Endothelial cell of umbilical vein (primary cell): ENCODE results near the gene NADSYN1. TPM values are rescaled to one million over a fixed set of nuclear protein-coding genes. Genes with fewer than 3 reads are reported as not detected.

Experiments
- BruUV-seq: library from RNA; stranded (reverse); fragments of 400-500 nt; replicated peaks from 2 replicates; lab custom pipeline; 2021; lab: Mats Ljungman, UMichigan
- CTCF ChIA-PET: fragments of 300-600, 350-600 bp; sonication (Branson Sonifier 250); formaldehyde crosslinking; loops from one replicate; lab custom pipeline; 2021; ENCODE audit warnings: antibody characterized with exemption, inconsistent platforms; lab: Charles Lee
- POLR2A ChIA-PET: fragments of 300-600, 350-600 bp; sonication (Branson Sonifier 250); formaldehyde crosslinking; loops from one replicate; lab custom pipeline; 2021; ENCODE audit warnings: antibody characterized with exemption, inconsistent platforms; lab: Charles Lee
- DNase-seq: peaks from one replicate; pipeline ENCODE4 v3.0.0-alpha.2; 2011; ENCODE audit warnings: low read depth, low spot score
- FAIRE-seq: peaks from 2 replicates; lab custom pipeline; 2011; peaks lifted over from hg19 to GRCh38; lab: Jason Lieb, UNC
- H2AFZ ChIP-seq: 2 replicates; pipeline ENCODE4 v1.6.0; 2012; ENCODE audit warnings: low read depth, low read length, control low read depth, inconsistent platforms
- H3K27ac ChIP-seq: 2 replicates; pipeline ENCODE4 v1.5.1; 2011; ENCODE audit warnings: low read depth, mild to moderate bottlenecking, control low read depth, low read length, moderate library complexity; ENCODE audit not compliant: insufficient read depth
- H3K27me3 ChIP-seq, 2 experiments: 2 replicates each; pipeline versions ENCODE4 v1.6.0 to v1.6.1; 2011; ENCODE audit warnings: low read length in 2 of 2, mixed read lengths in 1 of 2; ENCODE audit not compliant: control insufficient read depth in 2 of 2, insufficient read depth in 2 of 2
- H3K36me3 ChIP-seq, 2 experiments: 2 replicates in 1 of 2; 3 replicates in 1 of 2; pipeline ENCODE4 v1.5.1; 2011; ENCODE audit warnings: low read length in 2 of 2, mild to moderate bottlenecking in 1 of 2, moderate library complexity in 1 of 2; ENCODE audit not compliant: control insufficient read depth in 2 of 2, insufficient read depth in 2 of 2; ENCODE audit errors: extremely low read depth in 1 of 2
- H3K4me1 ChIP-seq: 3 replicates; pipeline ENCODE4 v1.5.1; 2011; ENCODE audit warnings: mild to moderate bottlenecking, low read length; ENCODE audit not compliant: control insufficient read depth, insufficient read depth; ENCODE audit errors: extremely low read depth
- H3K4me2 ChIP-seq: 2 replicates; pipeline ENCODE4 v1.6.1; 2011; ENCODE audit warnings: low read length, control low read depth, mixed read lengths; ENCODE audit not compliant: insufficient read depth
- H3K4me3 ChIP-seq, 3 experiments: fragments of 200-600 bp in 1 of 3; sonication (generic), shearing (Covaris generic) in 1 of 3; replicated peaks in 1 of 3; 2 replicates each; pipeline ENCODE4 v1.5.1; 2011 to 2016; ENCODE audit warnings: control low read depth in 3 of 3, low read length in 3 of 3, mild to moderate bottlenecking in 2 of 3, inconsistent platforms in 1 of 3, low read depth in 1 of 3, moderate library complexity in 1 of 3; ENCODE audit not compliant: insufficient read depth in 1 of 3
- H3K79me2 ChIP-seq: 2 replicates; pipeline ENCODE4 v1.6.0; 2012; ENCODE audit warnings: low read length, inconsistent platforms; ENCODE audit not compliant: control insufficient read depth, insufficient read depth
- H3K9ac ChIP-seq: replicated peaks from 2 replicates; pipeline ENCODE3; 2011; ENCODE audit warnings: low read length, control low read depth; ENCODE audit not compliant: insufficient read depth; ENCODE audit errors: extremely low read depth
- H3K9me1 ChIP-seq: replicated peaks from 3 replicates; pipeline ENCODE4 v1.6.0; 2011; ENCODE audit warnings: mild to moderate bottlenecking, low read length; ENCODE audit not compliant: control insufficient read depth, insufficient read depth; ENCODE audit errors: extremely low read depth
- H3K9me3 ChIP-seq: replicated peaks from 2 replicates; pipeline ENCODE4 v1.5.1; 2012; ENCODE audit warnings: low read length, inconsistent platforms; ENCODE audit not compliant: control insufficient read depth, insufficient read depth
- H4K20me1 ChIP-seq: replicated peaks from 2 replicates; pipeline ENCODE3; 2011; ENCODE audit warnings: mild to moderate bottlenecking, low read length; ENCODE audit not compliant: control insufficient read depth, insufficient read depth; ENCODE audit errors: extremely low read depth
- CTCF ChIP-seq, 2 donors: IDR thresholded peaks; 1 replicate in 1 of 2; 2 replicates in 1 of 2; pipeline ENCODE4 v1.5.1; 2011; ENCODE audit warnings: low read length in 2 of 2, mild to moderate bottlenecking in 2 of 2, moderate library complexity in 2 of 2, control low read depth in 1 of 2, inconsistent platforms in 1 of 2, low read depth in 1 of 2; ENCODE audit not compliant: insufficient read depth in 1 of 2; ENCODE audit errors: extremely low read depth in 1 of 2
- EZH2 ChIP-seq: IDR thresholded peaks from 2 replicates; pipeline ENCODE4 v1.6.1; 2012; ENCODE audit warnings: borderline replicate concordance, low read depth, mild to moderate bottlenecking, moderate library complexity, low read length, inconsistent platforms; ENCODE audit not compliant: severe bottlenecking
- FOS ChIP-seq: IDR thresholded peaks from 2 replicates; pipeline ENCODE4 v1.6.1; 2011; ENCODE audit warnings: mild to moderate bottlenecking, low read length, moderate library complexity, borderline replicate concordance; ENCODE audit not compliant: insufficient read depth
- GATA2 ChIP-seq: IDR thresholded peaks from 2 replicates; pipeline ENCODE4 v1.7.0; 2011; ENCODE audit warnings: low read depth, mild to moderate bottlenecking, moderate library complexity, mixed read lengths, low read length; ENCODE audit not compliant: insufficient read length, insufficient read depth
- JUN ChIP-seq: IDR thresholded peaks from 2 replicates; pipeline ENCODE4 v1.6.1; 2011; ENCODE audit warnings: borderline replicate concordance, low read depth; ENCODE audit not compliant: insufficient read length, insufficient read depth
- MAX ChIP-seq: IDR thresholded peaks from 2 replicates; pipeline ENCODE4 v1.6.1; 2011; ENCODE audit not compliant: insufficient read depth, insufficient read length
- MYC ChIP-seq: IDR thresholded peaks from one replicate; pipeline ENCODE4 v1.6.1; 2011; ENCODE audit warnings: mild to moderate bottlenecking, low read depth, low read length
- POLR2A ChIP-seq: IDR thresholded peaks from 2 replicates; pipeline ENCODE4 v1.6.1; 2012; ENCODE audit warnings: low read depth, mild to moderate bottlenecking, control low read depth, low read length
- POLR2AphosphoS5 ChIP-seq: IDR thresholded peaks from 2 replicates; pipeline ENCODE4 v1.6.1; 2012; ENCODE audit warnings: low read depth, mild to moderate bottlenecking, control low read depth, low read length, moderate library complexity; ENCODE audit not compliant: insufficient read depth
- dilution Hi-C: fragments of 300-500 bp; cut with MboI; formaldehyde crosslinking; loops from one replicate; pipeline ENCODE4 v1.15.0; 2019; ENCODE audit warnings: low sequenced_read_pairs; ENCODE audit not compliant: extremely low pct_ligation_motif_present
- intact Hi-C: fragments of 100-400 bp; cut with micrococcal nuclease; formaldehyde crosslinking; loops from one replicate; pipeline ENCODE4 v1.10.0; 2022
- polyA plus RNA-seq, 4 experiments: library from polyadenylated mRNA; depleted of rRNA in 3 of 4; stranded (reverse) in 3 of 4; unstranded in 1 of 4; fragments of >200 nt; gene quantifications; 2 replicates each; pipeline versions ENCODE4 v1.2.1 to v1.2.3, GENCODE V29; 2011 to 2012; ENCODE audit warnings: missing spikeins in 1 of 4
- total RNA-seq: library from RNA; stranded (reverse); gene quantifications from 2 replicates; pipeline ENCODE4 v1.2.3, GENCODE V29; 2021

The NADSYN1 gene
- total and polyA plus RNA-seq, 2 donors (not counting 3 experiments of a cell fraction or from before 2014, with no cell fraction given) = 77.5 to 99.2 TPM

- no TSS peak for BruUV-seq
Observed at GRCh38 chr11:71530602-71531001, 77.6 kb downstream of the NADSYN1 start.

More at GRCh38 chr11:71530602-71531001, 77.6 kb downstream of the NADSYN1 start:
- H3K9me3 ChIP-seq = no peaks in the 10 kb centered on the region
- no peaks in the 10 kb centered on the region for H3K9me1 ChIP-seq
- no peak for FAIRE-seq
- CTCF ChIA-PET = no interaction called here
- no peaks in the 10 kb centered on the region for H4K20me1 ChIP-seq
- no peaks in the 10 kb centered on the region for H3K79me2 ChIP-seq
- H3K27me3 ChIP-seq = no peaks in the 10 kb centered on the region
- POLR2A ChIA-PET = no interaction called here
- no peak for DNase-seq
- no peak overlapping the region for H2AFZ ChIP-seq
- no peak overlapping the region for H3K9ac ChIP-seq
- dilution Hi-C loops (no loop called here), intact Hi-C loops (no loop called here)
- no peak overlapping the region for H3K27ac ChIP-seq
- no peak overlapping the region for H3K4me3 ChIP-seq
- TF ChIP-seq FOS = no peak
- no peak for TF ChIP-seq POLR2AphosphoS5
- no peak for TF ChIP-seq JUN
- no peak for TF ChIP-seq CTCF (IDR thresholded peaks at IDR 0.05; ENCODE audit: extremely low read depth in 1 of 2, insufficient read depth in 1 of 2, low read depth in 1 of 2, low read length in 2 of 2)
- TF ChIP-seq MAX = no peak
- TF ChIP-seq EZH2 = no peak
- no peak for TF ChIP-seq POLR2A
- TF ChIP-seq GATA2 = no peak
- no peak for TF ChIP-seq MYC
- no peaks in the 10 kb centered on the region for H3K36me3 ChIP-seq
- H3K4me2 ChIP-seq = no peak overlapping the region
- H3K4me1 ChIP-seq = no peaks in the 10 kb centered on the region
